AG10803 (cell line): Measurements from ENCODE around the gene DNAJC12.
"Not testable (repeated sequence)": the region's sequence is repeated elsewhere in the genome, so short reads cannot be mapped to it uniquely, and the experiment has no call there.

Source experiments
- DNase-seq: peaks from one replicate; pipeline ENCODE4 v3.0.0; 2010; ENCODE audit warnings: low read depth
- H3K4me3 ChIP-seq: 2 replicates; pipeline ENCODE4 v1.5.1; 2011; ENCODE audit warnings: mild to moderate bottlenecking, low read length, control low read depth
- CTCF ChIP-seq: conservative IDR thresholded peaks from 2 replicates; pipeline ENCODE4 v1.5.1; 2011; ENCODE audit warnings: mild to moderate bottlenecking, low read length, control low read depth, inconsistent platforms

Gene DNAJC12

GRCh38 chr10:67839951-67840350 lies 2.0 kb upstream of the DNAJC12 start:
- TF ChIP-seq CTCF = no peak
- no peak overlapping the region for H3K4me3 ChIP-seq
- DNase-seq = no peak

- H3K4me3 ChIP-seq, DNase-seq: not testable (repeated sequence)
These were observed 1.5 kb upstream of the DNAJC12 start for GRCh38 chr10:67839511-67839910.

GRCh38 chr10:67836972-67837371 lies 1.0 kb downstream of the DNAJC12 start:
- no peak overlapping the region for H3K4me3 ChIP-seq
- TF ChIP-seq CTCF = no peak
- no peak for DNase-seq

DNA sequence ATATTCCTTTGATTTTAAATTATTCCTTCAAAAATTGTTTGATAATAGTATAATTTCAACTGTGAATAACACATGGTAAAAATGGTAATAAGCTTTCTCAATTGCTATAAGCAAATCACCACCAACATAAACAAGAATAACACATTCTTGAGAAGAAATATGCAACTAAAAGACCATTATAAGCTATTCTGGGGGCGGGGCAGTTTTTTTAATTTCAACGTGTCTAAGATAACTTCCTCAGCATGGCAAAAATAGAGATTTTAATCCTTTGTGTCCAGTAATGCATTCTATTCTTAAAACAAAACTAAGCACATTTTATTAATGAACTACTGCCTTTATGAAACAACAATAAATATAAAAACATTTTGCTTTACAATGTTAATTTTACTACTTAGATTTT lies 1.5 kb downstream of the DNAJC12 start:
- TF ChIP-seq CTCF = no peak
- H3K4me3 ChIP-seq = no peak overlapping the region
- no peak for DNase-seq

GRCh38 chr10:67835541-67836394 lies 2.2 kb downstream of the DNAJC12 start:
- not testable (repeated sequence) for H3K4me3 ChIP-seq, DNase-seq

GRCh38 chr10:67834375-67834774 lies 3.6 kb downstream of the DNAJC12 start:
- H3K4me3 ChIP-seq = no peak overlapping the region
- DNase-seq = no peak
- TF ChIP-seq CTCF = no peak

GRCh38 chr10:67827811-67828210 lies 10.2 kb downstream of the DNAJC12 start:
- H3K4me3 ChIP-seq = no peak overlapping the region
- TF ChIP-seq CTCF = no peak
- DNase-seq = no peak

GRCh38 chr10:67819768-67820204 lies 18.2 kb downstream of the DNAJC12 start:
- no peak overlapping the region for H3K4me3 ChIP-seq
- DNase-seq = no peak
- TF ChIP-seq CTCF = no peak
